Activated CD4-positive, alpha-beta T cell treated with anti-CD3 and anti-CD28 coated beads, Interleukin-2, amount 50 U/mL, for 16 hours (primary cell): ENCODE data around the gene CDH23.

ENCODE experiments used
- DNase-seq: peaks from one replicate; pipeline ENCODE4 v3.0.0-alpha.2; 2020

Gene CDH23

GRCh38 chr10:71716426-71716825 is 319.7 kb downstream of the CDH23 start:
- DNase-seq, result no peak

- DNase-seq, result no peak
These were observed 320.3 kb downstream of the CDH23 start for GRCh38 chr10:71717056-71717455.

- DNase-seq, result no peak
These were observed 320.8 kb downstream of the CDH23 start for GRCh38 chr10:71717551-71717951.

GRCh38 chr10:71718165-71718698 is 321.5 kb downstream of the CDH23 start:
- no peak for DNase-seq

- no peak for DNase-seq
These were observed 322.3 kb downstream of the CDH23 start for GRCh38 chr10:71719042-71719441.

GRCh38 chr10:71719464-71720201 is 322.9 kb downstream of the CDH23 start, which contains the start of gene C10orf105:
Gene C10orf105, minus strand, starts transcription at chr10:71719778. Its CDS starts 3,441 bp downstream, at chr10:71716337.
- DNase-seq, result no peak

- DNase-seq, result no peak
These were observed 323.6 kb downstream of the CDH23 start for GRCh38 chr10:71720288-71720687.

- DNase-seq, result no peak
These were observed 324.6 kb downstream of the CDH23 start for GRCh38 chr10:71721313-71721712.

- DNase-seq, result no peak
These were observed 326.1 kb downstream of the CDH23 start for GRCh38 chr10:71722849-71723248.

GRCh38 chr10:71723311-71723710 is 326.6 kb downstream of the CDH23 start:
- no peak for DNase-seq

- no peak for DNase-seq
These were observed 327.8 kb downstream of the CDH23 start for GRCh38 chr10:71724539-71724938.

GRCh38 chr10:71725249-71725648 is 328.5 kb downstream of the CDH23 start:
- DNase-seq, result no peak

GRCh38 chr10:71725998-71726579 is 329.4 kb downstream of the CDH23 start:
- DNase-seq, result peak; percentile 78

- no peak for DNase-seq
These were observed 329.9 kb downstream of the CDH23 start for GRCh38 chr10:71726580-71727104.

- peak; percentile 43 for DNase-seq
These were observed 330.5 kb downstream of the CDH23 start for GRCh38 chr10:71727105-71727737.

- peak; percentile 60 for DNase-seq
These were observed 331.3 kb downstream of the CDH23 start for GRCh38 chr10:71727738-71728737.

GRCh38 chr10:71729161-71729636 is 332.5 kb downstream of the CDH23 start:
- DNase-seq, result no peak

- DNase-seq, result no peak
These were observed 335.1 kb downstream of the CDH23 start for GRCh38 chr10:71731791-71732190.

GRCh38 chr10:71734797-71735196 is 338.1 kb downstream of the CDH23 start:
- no peak for DNase-seq

- DNase-seq, result peak; percentile 51
These were observed 339.2 kb downstream of the CDH23 start for GRCh38 chr10:71735709-71736569.

- no peak for DNase-seq
These were observed 339.8 kb downstream of the CDH23 start for GRCh38 chr10:71736570-71736952.
